ENCODE results near the gene PRPF6.

The PRPF6 gene

GRCh38 chr20:63945921-63946920, 34.7 kb upstream of the PRPF6 start:
- no peak for DNase-seq (ENCODE audit: low read depth)

DNA sequence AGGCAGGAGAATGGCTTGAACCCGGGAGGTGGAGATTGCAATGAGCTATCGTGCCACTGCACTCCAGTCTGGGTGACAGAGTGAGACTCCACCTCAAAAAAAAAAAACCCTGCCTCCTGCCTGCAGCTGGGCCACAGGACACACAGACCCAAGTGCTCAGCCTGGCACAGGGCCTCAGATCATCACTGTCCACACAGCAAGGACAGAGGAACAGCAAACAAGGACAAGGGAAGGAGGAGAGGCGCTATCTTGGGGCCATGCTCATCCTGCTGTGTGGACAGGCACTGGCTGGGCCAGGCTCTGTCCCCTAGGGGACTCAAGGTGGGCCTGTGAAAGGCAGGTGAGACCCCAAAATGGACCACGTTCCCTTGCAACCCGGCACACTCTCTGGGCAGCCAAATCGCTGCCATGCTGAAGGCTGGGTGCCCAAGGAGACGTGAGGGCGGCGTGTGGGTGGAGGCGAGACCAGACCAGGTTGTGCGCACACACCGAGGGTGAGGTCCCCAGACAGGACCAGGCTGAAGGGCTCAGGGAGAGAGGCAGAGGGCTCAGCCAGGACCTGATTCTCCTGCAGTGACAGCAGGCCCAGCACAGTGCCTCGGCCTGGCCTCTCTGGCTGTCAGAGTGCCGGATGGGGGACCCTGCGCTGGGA, 33.8 kb upstream of the PRPF6 start:
- DNase-seq (ENCODE audit: low read depth) = no peak

GRCh38 chr20:63947638-63948456, 33.1 kb upstream of the PRPF6 start:
- DNase-seq (ENCODE audit: low read depth) = no peak

- no peak for DNase-seq (ENCODE audit: low read depth)
Observed at GRCh38 chr20:63950701-63951397, 30.1 kb upstream of the PRPF6 start.

DNA sequence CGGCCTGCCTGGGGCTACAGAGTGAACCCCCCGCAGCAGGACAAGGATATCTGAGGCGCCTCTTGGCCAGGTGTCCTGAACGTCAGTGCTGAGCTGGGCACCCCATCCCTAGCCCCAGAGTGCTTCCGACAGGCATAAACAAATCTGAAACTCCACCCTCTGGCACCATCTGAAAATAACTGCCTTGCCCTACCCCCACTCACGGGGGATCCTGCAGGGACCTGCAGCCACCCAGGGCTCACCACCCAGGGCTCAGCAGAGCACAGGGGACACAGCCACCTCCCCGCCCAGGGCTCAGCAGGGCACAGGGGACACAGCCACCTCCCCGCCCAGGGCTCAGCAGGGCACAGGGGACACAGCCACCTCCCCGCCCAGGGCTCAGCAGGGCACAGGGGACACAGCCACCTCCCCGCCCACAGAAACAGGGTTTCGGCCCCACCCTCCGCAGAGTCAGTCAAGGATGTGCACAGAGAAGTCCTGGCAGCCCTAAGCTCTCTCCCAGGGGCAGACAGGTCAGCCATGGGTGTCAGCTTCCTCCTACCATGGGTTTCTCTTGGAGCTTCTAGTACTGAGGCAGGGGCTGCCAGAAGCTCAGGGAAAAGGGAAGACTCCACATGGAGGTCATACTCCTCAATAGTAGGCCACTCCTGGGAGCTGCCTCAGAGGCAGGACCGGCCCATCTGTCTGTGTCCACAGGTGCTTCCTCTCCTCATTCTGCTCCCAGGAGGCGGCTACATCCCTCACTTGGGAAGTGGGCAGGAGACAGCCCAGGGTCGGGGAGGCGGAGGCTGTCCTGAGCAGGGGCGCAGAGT, 29.3 kb upstream of the PRPF6 start:
- no peak for DNase-seq (ENCODE audit: low read depth)

GRCh38 chr20:63952210-63952535, 28.8 kb upstream of the PRPF6 start:
- no peak for DNase-seq (ENCODE audit: low read depth)

DNA sequence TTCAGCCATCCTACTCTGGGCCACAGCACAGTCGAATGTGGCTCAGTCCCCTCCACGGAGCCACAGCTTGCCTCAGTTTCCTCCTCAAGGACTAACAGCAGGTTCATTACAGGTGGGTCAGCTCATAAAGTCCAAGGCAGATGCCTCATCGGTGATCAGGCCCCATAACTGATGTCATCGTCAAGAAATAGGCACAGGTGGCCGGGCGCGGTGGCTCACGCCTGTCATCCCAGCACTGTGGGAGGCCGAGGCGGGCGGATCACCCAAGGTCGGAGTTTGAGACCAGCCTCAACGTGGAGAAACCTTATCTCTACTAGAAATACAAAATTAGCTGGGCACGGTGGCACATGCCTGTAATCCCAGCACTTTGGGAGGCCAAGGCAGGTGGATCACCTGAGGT, 28.2 kb upstream of the PRPF6 start:
- no peak for DNase-seq (ENCODE audit: low read depth)

- no peak for DNase-seq (ENCODE audit: low read depth)
Observed at GRCh38 chr20:63953764-63954429, 27.0 kb upstream of the PRPF6 start.

DNA sequence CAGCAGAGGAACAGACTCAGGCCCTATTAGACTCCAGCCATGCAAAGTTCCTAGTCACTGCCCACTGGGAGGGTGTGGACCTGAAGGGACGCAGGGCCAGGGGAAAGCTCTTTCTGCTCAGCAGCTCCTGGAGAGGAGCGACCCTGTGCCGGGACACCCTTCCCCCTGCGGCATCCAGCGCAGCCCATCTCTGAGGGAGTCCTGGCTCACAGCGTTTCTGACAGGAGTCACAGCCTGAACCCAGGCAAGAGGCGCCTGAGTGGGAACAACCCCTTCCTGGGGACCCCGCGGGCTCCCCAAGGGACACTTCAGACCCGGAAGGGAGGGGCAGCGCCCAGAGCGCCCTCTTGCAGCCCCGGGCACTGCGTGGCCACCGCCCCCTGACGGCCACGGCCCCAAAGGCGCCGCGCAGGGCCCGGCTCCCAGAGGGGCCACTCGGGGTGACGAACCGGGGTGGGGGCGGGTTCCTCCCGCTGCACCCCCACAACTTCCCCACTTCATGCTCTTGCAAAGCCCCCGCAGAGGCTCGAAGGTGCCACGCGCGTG, 25.6 kb upstream of the PRPF6 start:
- DNase-seq (ENCODE audit: low read depth) = no peak

DNA sequence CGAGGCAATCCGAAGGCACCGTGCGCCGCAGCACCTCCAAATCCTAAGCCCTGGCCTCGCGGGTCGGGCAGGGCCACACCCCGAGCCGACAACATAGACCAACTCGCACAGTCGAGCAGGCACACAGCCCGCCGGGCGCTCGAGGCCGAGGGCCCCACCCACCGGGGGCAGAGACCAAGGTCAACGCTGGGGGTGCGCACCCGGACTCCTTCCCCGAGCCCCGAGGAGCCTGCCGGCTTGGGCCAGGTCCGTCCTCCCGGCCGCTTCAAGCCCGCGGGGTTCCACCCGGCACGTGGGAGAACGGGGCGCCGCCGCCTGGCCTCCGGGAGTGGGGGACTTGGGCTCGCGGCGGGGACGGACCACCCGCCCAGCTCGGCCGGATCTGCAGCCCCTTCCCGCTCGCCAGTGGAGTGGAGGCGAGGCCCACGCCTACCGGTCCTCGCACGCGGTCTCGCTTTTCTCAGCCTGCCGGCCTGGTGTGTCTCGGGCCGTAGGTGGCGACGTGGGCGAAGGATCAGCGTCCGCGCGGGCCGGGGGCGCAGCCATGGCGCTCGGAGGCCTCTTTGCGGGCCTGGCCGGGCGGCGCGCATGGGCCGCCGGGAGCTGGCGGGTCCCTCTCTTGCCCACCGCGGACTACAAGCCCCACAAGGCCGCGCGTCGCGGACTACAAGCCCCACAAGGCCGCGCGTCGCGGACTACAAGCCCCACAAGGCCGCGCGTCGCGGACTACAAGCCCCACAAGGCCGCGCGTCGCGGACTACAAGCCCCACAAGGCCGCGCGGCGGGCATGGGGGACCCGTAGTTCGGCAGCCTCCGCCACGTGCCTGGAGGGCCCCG, 24.9 kb upstream of the PRPF6 start, which contains the start of gene UCKL1:
Gene UCKL1 (minus strand): TSS at position 590 of the 837 bp plus-strand sequence. CDS start 44 bp downstream, at position 546.
- DNase-seq (ENCODE audit: low read depth) = peak; percentile 77

DNA sequence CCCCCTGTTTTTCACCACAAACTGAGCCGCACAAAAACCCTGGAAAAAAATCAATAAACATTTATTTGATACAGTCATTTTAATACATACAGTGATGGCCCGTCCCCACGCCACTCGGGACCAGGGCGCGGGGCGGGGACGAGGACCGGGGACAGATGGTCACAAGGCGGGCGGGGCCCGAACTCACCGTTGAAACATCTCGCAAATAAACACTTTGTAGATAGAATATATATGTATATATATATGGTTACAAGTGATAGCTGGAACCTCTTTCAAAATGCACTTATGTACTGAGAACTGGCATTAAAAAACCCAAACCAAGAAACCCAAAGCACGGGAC, 24.3 kb upstream of the PRPF6 start:
- no peak for DNase-seq (ENCODE audit: low read depth)

- no peak for DNase-seq (ENCODE audit: low read depth)
Observed at GRCh38 chr20:63957004-63957689, 23.8 kb upstream of the PRPF6 start.

- DNase-seq (ENCODE audit: low read depth) = no peak
Observed at GRCh38 chr20:63957690-63958441, 23.1 kb upstream of the PRPF6 start.

- no peak for DNase-seq (ENCODE audit: low read depth)
Observed at GRCh38 chr20:63958471-63958870, 22.5 kb upstream of the PRPF6 start.

- DNase-seq (ENCODE audit: low read depth) = no peak
Observed at GRCh38 chr20:63958964-63959698, 21.8 kb upstream of the PRPF6 start.

DNA sequence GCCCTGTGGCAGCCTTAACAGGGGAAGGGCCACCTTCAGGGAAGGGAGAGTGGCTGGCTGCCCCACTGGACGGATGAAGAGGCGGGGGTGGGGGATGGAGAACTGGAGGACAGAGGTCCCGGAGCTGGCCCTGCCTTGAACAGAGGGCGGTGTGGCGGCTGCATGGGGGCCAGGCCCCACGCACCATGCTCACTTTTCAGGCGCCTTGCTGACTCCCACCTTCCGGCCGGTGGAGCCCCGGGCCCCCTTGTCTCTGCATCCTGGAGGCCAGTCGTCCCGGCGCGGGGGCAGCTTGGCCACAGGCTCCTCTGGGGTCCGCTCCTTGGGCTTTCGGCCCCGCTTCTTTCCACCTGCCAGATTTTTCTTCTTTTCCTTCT, 21.2 kb upstream of the PRPF6 start:
- DNase-seq (ENCODE audit: low read depth) = no peak
